Femur (tissue), 1 donor: ENCODE results near the gene PDZD2.
"Not testable (repeated sequence)": the region's sequence is repeated elsewhere in the genome, so short reads cannot be mapped to it uniquely, and the experiment has no call there.

Experiments
- DNase-seq: peaks from one replicate; pipeline ENCODE4 v3.0.0-alpha.2; 2017

Gene PDZD2

DNA sequence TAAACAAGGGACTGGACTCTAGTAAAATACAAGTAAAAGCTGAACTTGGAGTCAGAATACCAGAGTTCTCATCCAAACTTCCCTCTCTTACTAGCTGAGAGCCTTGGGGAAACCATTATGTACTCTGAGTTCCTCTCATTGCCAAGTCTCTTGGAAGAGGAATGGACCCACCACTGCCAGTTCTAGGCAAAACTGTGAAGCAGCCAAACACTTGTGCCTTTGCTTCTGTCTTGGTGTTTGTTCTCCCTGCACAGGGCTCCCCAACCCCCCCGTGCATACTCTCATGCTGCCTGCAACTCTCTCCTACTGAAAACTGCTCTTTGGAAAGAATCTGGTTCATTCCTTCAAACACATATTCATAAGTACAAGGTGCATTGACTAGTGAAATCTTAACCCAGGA is 102.6 kb downstream of the PDZD2 start:
- DNase-seq, result peak; percentile 60

DNA sequence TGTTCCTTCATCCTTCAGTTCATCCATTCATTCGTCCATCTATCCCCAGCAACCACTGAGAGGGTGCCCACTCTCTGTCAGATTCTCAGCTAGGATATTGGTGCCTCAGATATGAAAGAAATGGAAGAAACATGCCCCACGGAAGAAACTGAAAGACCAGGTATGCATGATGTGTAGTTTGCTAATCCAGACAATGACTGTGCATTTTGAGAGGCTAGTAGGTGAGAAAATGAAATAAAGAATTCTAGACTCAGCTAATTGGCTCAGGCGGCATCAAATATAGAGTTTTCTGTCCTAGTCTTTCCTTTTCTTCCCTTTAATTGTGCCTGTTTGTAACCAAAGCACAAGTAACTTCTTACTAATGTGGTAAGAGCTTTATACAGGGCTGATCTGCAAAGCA is 104.7 kb downstream of the PDZD2 start:
- DNase-seq, result no peak

DNA sequence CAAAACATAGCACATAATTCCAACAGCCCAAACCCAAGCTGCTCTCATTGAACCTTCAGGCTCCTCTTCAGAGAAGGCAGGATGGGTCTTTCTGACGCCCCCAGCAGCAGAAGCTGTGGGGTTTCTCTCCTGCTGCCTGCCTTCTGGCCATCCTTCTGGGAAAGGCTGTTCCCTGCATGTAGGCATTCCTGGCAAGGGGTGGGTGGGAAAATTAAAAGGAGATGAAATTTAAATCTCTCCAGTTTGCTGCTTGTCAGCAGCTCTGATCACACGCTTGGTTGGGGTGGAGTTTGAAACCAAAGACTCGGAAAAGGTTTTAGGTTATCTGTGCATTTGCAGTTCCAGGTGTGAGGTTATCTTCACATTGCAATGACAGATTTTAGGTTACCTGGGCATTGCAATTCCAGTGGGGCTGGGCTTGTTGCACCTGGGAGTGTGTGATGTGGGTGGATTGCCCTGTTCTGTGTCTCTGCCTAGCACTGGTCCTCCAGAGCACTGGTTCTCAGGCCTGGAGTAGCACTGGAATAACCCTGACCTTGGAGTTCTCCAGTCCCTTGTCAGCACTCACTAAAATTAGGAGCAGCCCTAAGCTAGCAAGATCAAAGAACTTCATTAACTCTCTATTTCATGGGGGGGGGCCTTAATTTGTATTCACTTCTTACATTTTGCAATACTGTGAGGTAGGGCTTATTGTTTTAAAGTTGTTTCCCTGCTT is 109.7 kb downstream of the PDZD2 start:
- no peak for DNase-seq

DNA sequence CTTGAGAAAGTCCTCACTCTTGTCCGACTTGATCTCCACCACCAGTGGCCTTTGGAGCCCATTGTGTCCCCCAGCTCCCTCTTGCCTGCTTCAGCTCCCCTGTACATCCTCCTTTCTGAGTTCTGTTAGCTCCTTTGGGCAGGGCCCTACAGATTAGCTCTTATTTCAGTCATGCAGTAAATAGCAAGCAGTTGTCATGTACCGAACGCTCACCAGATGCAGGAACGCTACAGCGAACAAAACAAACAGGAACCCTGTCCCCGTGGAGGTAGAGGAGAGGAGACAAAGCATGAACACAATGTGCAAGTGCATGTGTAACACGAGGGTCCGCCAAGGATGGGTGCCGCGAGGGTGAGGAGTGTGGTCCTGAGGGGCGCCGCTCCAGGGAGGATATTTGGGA is 111.3 kb downstream of the PDZD2 start:
- DNase-seq, result no peak

DNA sequence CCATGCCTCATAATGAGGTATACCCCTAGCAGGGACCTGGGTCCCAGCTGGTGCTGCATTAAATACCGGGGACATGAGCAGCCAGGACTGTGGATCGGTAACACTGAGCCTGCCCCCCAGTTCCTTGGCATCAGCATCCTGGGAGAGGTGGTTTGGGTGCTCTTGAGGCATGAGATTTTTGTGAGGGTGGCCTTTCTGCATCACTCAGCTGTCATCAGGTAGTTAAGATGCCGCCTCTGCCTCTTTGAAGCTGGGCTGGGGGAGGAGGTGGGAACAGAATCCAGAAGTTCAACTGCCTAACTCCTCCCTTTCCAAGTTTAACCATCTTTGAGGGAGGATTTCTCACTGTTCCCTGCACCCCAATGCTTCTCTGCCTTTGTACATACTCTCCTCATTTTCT is 112.7 kb downstream of the PDZD2 start:
- no peak for DNase-seq

DNA sequence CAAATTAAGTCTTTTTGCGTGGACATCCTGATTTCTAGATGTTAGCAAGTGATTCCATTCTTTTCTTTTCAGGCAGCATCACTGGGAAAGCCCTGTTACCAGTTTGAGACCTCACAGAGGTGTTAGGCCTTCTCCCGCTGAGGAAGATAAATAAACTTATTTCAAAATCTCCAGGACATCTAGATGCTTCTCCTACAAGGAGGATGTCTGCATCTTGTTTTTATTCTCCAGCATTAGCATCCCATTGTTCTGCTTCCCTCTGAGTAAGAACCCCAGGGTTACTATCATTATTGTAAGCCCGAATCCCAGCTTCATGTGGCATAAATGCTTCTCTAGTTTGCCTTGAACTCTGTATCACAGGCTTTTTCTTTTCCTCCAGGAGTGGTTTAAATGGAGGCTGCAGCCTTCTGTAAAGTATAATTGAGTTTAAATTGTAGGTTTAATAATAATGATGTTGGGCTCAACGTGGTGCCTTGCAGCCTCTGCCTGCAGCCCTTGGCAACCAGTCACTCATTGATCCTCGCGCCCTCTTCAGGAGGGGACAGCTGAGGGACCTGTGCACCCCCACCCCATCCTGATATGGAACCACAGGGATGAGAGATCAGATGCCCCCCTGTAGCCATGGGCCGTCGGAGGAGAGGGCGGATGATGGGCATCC is 114.9 kb downstream of the PDZD2 start:
- DNase-seq, result no peak

DNA sequence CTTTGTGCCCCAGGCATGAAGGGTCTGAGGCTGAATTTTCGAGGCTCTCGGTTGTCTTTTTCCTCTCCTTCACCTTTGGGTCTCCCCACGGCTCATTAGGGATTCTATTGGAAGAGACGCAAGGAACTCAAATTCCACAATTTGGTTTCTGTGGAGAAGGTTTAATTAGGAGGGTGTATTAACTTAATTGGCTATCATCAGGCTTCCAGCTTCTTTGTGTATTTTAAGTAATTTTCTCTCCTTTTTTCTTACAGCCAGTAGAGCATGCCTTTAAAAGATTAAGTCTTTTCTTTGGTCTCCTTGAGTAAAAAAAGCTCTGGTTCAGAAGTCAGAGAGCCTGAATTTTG is 115.4 kb downstream of the PDZD2 start:
- no peak for DNase-seq

DNA sequence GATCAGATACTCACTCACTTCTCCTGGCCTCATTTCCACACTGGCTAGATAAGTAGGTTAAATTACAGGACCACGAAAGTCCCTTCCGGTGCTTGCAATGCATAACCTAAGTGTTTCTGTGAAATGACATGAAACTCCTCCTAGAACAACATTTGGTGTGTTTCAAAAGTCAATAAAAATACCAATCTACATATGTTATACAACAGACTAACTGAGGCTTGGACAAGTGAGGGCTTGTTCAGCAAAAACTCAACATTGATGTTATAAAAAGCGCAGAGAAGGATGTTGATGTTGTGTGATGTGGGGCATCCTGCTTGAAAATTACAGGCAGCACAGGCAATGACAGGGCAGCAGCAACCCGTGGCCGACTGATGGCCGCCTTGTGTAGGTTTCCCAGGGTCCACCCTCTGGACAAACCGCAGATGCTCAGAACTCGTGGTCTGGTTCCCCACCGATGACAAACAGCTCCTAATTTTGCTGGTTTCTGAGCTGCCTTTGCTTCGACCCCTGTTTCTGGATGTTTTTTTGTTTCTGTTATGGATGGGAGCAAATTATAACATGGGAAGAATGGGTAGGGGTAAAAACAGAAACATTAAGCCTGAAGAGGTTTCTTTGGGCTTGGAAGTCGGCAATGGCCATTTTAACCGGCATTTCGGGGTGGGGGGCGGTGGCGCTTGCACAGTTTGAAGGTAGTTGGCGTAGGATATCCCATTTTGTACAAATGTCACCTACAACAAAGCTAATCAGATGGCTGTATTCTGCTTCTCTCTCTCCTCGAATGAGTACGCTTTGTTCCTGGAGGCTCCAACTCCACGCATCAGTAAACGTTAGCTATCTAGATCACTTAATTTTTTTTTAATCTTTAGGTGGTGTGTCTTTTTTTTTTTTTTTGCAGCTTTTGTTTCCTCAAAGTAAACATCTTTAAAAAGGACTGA is 116.1 kb downstream of the PDZD2 start:
- peak; percentile 76 for DNase-seq

DNA sequence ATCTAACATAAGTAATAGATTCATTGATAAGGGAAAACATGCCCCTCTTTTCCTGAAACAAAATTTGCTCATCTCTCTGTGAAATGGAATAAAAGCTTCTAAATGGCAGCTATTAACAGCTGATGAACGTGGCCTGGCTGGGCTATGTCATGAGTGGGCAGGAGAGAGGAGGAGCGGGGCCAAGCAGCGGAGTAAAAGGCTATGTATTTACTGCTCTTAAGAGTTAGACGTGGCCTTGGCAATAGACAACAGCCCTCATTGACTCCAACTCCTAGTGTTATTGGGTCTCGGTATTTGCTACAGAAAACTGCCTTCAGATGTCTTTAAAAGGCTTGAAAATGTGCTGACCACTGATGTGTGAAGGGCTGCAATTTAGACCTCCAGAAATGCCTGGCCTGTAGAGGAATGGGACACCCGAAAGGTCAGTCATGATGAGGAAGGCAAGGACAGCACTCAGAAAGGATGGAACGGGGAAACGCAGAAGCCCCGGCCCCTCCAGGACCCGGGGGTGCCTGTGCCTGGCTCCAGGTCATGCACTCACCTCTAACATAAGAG is 116.8 kb downstream of the PDZD2 start:
- DNase-seq, result no peak

DNA sequence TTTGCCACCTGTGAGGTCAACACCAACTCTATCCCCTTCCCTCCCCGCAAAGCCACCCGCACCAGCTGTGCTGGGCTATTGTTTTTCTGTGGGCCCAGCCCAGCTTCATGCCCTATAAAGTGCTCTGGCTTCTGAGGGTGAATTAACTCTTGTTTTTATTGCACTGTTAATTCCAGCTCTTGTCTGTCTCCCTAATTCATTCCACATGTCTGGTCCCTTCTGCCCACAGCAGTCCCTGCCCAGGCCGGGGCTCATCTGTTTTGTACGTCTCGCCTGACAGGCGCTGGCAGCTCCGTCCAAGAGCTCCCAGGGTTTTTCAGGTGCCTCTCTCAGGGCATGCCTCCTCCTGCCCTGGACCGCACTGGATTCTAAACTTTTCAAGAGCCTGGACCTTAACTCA is 118.9 kb downstream of the PDZD2 start:
- DNase-seq, result no peak

DNA sequence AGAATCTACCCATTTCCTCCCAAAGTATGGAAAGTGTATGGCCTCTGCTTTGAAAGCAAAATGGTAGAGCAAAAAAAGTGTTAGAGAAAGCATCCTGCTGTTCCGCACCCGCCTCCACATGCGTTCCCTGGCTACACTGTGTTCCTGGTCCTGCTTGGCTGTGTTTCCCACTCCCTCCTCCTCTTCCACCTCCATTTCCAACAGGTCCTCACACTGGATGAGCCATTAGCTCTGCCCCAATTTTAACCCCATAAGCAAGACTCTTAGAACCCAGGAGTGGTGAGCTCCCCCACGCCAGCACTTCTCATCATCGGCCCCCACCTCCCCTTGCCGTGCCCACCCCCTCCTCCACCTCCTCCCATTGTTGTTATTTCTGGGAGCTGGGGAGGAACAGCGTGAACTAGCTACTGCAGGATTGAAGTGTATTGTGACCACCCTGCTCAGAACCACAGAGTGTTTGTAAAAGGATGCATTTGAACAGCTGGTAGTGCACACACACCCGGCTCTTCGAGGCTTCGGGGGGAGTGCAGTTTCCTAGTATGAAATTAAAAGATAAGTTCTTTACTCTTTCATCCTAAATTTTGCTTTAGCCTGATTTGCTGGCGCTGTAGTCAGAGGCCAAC is 120.0 kb downstream of the PDZD2 start:
- DNase-seq, result no peak

DNA sequence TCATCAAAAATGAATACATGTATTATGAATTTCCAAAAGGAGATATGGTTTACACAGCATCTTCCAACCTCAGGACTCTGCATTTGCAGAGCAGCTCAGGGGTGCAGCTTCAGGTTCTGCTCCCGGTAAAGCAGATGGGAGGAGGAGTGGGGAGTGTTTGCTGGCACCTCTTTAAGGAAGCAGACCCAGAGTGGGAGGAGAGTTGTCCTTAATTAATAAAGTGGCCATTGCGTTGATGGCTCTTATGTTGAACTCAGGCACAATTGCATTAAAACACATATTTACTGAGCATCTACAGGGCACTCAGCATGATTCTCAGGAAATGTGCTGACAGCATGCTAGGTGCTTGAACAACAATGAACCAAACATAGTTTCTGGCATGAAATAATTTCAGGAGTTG is 121.0 kb downstream of the PDZD2 start:
- no peak for DNase-seq

DNA sequence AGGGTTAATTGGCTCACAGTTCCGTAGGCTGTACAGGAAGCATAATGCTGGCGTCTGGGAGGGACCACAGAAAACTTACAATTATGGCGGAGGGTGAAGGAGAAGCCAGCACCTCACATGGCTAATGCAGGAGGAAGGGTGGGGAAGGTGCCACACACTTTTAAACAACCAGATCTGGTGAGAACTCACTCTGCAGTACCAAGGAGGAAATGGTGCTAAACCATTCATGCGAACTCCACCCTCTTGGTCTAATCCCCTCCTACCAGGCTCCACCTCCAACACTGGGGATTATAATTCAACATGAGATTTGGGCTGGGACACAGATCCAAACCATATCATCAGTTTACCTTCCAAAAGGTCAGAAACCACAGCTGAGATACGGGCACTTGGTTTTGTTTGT is 122.9 kb downstream of the PDZD2 start:
- no peak for DNase-seq

DNA sequence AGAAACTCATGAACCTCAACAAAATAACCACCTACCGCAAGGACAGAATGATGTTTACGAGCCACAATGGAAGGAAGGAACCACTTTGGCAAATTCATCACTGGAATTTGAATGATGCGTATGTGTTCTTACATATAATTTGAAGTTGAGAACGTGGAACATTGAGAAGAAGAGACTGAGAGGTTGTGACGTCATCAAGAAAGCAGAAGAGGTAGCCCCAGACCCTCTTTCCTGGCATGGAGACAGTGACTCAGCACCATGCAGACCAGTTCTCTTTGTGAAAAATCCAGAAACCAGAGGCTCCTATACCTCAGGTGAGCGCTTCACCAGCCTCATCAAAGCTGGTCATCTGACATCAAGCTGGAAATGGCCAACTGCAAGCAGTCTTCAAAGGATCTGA is 124.5 kb downstream of the PDZD2 start:
- DNase-seq, result no peak

DNA sequence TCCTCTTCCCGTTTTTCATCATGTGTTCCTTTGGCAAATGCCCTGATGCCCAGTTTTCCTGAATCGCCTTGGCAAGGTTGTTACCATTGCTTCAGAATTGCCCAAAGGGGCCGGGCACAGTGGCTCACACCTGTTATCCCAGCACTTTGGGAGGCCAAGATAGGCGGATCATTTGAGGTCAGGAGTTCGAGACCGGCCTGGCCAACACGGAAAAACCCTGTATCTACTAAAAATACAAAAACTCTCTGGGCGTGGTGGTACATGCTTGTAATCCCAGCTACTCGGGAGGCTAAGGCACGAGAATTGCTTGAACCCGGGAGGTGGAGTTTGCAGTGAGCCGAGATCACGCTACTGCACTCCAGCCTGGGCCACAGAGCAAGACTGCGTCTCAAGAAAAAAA is 125.8 kb downstream of the PDZD2 start:
- DNase-seq, result not testable (repeated sequence)

DNA sequence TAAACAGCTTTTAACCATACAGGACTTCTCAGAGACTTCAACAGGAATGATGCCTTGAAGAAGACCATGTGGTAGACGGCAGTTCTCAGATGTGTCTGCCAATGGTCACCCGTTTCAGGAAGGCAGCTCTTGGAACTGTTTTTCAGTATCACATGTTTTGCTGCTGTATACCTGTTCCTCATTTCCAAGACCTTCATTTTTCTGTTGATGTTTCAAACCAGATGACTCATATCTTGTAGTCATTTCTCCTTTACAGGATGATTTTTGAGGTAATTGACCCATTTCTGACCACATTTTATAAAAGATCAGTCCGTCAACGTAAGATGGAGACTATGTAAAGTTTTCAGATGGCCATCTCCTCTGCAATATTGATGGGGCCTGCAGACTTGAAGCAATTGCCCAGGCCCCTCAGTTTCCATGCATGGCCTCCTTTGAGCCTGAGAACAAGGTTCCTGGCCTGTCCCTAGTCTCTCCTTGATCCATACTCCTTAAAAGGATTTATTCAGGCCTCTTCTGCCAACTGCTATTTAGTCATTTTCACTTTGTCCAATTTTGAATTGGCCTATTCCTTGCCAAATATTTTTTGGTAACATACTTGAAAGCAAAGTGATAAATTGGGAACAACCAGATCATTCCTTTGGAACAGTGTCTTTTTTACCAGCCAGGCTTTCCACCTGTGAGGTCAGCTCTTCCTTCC is 128.6 kb downstream of the PDZD2 start:
- DNase-seq, result no peak

DNA sequence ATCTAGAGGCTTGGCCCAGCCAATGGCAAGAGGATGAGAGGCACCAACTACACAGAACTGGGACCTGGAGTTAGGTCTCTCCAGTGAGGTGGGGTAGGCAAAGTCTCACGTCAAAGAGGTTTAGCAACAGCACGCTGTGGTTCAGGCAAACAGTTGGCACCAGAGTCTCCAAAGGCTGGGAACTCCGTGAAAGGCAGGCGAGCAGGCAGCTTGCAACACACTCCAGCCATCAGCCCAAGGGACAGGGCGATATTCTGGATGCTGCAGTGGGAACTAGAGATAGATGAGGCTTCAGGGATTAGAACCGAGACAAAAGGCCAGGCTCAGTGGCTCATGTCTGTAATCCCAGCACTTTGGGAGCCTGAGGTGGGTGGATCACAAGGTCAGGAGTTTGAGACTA is 129.1 kb downstream of the PDZD2 start:
- no peak for DNase-seq

DNA sequence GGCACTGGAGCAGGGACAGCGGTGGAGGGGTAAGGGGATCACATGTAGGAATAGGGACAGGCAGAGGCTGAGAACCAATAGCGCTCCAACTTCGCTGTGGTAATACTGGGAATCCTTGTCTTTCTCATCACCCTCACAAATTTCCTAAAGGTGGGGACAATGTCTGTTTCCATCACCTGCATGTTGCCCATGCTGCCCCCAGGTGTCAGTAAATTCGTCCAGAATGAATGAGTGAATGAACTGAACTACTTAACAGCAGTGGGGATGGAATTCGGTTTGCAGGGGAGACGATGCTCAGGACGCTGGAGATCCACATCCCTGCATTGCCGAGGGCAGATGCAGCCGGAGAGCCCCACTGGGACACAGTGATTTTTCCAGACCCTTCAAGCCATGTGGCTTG is 129.9 kb downstream of the PDZD2 start:
- no peak for DNase-seq

DNA sequence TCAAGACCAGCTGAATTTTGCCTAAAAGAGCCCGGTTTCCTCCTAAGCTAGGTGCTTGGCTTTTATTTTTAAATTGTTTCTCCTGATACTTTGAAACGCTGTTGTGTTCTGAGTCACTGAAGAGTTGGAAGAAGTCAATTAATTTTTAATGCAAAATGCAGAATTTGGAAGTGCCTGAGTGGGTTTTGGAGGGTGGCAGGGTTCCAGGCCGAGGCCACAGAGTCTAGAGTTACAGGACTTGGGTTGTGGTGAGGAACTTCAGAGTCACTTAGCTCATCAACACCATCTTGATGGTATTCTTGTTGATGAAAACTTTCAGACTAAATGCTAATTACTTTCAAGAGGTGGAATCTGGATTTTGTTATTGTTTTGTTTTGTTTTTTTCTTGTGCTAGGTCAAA is 130.6 kb downstream of the PDZD2 start:
- DNase-seq, result peak; percentile 53

DNA sequence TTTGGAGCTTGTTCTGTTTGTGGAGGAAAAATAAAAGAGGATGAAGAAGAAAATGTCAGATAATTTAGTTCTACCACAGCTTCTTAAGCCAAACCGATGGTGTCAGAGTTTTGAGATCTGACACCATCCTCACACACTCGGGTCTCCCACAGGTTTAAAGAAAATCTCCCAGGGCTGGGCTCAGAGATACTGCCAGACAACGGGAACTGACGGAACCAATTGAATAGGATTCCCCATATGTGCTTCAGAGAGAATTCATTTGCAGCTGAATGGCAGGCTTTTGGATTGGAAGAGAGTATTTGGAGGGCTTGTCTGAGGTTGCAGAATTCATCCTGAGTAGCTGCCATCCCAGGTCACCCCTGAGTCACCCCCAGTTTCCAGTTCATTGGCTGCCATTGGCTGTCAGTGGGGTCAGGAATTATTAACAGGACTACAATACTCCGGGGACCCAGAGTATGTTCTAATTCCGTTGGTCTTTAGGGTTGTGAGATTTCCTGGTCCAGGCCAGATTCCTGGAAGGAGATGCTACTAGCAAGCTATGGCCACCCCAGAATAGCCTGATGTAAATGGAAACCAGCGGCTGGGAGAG is 131.3 kb downstream of the PDZD2 start:
- DNase-seq, result no peak

DNA sequence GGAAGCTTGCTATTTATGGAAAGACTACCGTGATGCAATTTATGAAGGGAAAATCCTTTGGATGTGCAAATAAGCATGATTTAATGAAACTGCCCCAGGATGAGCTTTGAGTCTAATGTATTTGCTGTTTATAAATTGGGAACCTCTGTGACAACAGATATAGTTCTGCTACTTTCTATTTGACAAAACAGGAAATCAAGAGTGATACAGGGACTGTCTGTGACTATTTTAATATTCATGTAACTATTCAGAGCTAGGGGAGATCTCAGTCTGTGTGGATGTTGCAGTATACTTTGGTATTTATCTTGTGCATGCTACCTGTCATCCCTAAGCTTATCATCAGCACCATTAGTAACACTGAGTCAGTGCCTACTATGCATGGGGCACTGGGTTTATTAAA is 132.1 kb downstream of the PDZD2 start:
- no peak for DNase-seq

DNA sequence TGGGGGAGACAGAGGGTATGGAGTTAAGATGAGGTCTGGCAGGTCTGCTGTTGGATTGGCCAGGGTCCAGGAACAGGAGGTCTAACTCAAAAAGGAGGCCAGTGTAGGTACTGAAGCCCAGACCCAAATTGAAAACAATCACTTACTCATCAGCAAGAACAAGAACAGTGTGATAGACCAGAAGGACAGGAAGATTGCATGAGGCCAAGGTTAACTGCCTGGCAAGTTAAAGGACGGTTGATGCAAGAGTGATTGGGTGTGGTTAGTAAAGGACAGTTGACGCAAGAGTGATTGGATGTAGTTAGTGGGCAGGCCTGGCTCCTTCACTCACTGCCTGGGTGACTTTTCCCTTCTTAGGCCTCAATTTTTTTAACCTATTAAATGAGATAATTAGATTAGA is 132.6 kb downstream of the PDZD2 start:
- DNase-seq, result no peak
